ENCODE results near the gene TMEM200A.

GRCh38 chr6:130324657-130325056 is 41.2 kb upstream of the TMEM200A start:
- TF ChIP-seq CTCF (IDR thresholded peaks at IDR 0.05; ENCODE audit: poor library complexity, severe bottlenecking), result no peak
- TF ChIP-seq POLR2AphosphoS5 (IDR thresholded peaks at IDR 0.05), result no peak
- no peak for TF ChIP-seq REST (IDR thresholded peaks at IDR 0.05; ENCODE audit: borderline replicate concordance)

Measured in neural cell (in vitro differentiated cells).